Aorta (tissue), 5 donors: Measurements from ENCODE around the gene KIF26A. TPM values are rescaled to one million over a fixed set of nuclear protein-coding genes. Genes with fewer than 3 reads are reported as not detected.

Source experiments
- ATAC-seq: fragments of 200-7000 bp; cut with Tn5 transposase; one replicate; pipeline ENCODE4 v1.9.1; 2022; ENCODE audit warnings: moderate library complexity; ENCODE audit not compliant: low FRiP score
- DNase-seq, 2 donors: peaks; one replicate each; pipeline ENCODE4 v3.0.0-alpha.2; 2020
- H3K27ac ChIP-seq, 2 donors: one replicate each; pipeline ENCODE4 v1.5.1; 2013; ENCODE audit warnings: low read length in 2 of 2, mild to moderate bottlenecking in 2 of 2, moderate library complexity in 2 of 2, control low read depth in 1 of 2, inconsistent platforms in 1 of 2, low read depth in 1 of 2
- H3K27me3 ChIP-seq, 2 donors: one replicate each; pipeline ENCODE4 v1.6.1; 2013; ENCODE audit warnings: control low read depth in 1 of 2, low read length in 1 of 2, mild to moderate bottlenecking in 1 of 2, moderate library complexity in 1 of 2; ENCODE audit not compliant: insufficient read depth in 2 of 2, control insufficient read depth in 1 of 2
- H3K36me3 ChIP-seq, 2 donors: one replicate each; pipeline ENCODE4 v1.6.1; 2013; ENCODE audit warnings: control low read depth in 1 of 2, low read length in 1 of 2, mild to moderate bottlenecking in 1 of 2; ENCODE audit not compliant: insufficient read depth in 2 of 2, control insufficient read depth in 1 of 2
- H3K4me1 ChIP-seq, 2 donors: one replicate each; pipeline ENCODE4 v1.6.1; 2013; ENCODE audit warnings: low read length in 2 of 2, control low read depth in 1 of 2, mild to moderate bottlenecking in 1 of 2, moderate library complexity in 1 of 2; ENCODE audit not compliant: insufficient read depth in 2 of 2, control insufficient read depth in 1 of 2
- H3K4me3 ChIP-seq, 2 donors: one replicate each; pipeline ENCODE4 v1.5.1; 2013; ENCODE audit warnings: low read length in 2 of 2, control low read depth in 1 of 2, mild to moderate bottlenecking in 1 of 2
- H3K9me3 ChIP-seq: one replicate; pipeline ENCODE4 v1.6.1; 2013; ENCODE audit warnings: mild to moderate bottlenecking, low read length; ENCODE audit not compliant: control insufficient read depth
- WGBS, 2 donors: extraction: QIAGEN DNeasy Blood & Tissue Kit; methylation state at CpG; one replicate each; pipeline ENCODE4 v1.1.7; 2013; 5-methylcytosine and 5-hydroxymethylcytosine counted together
- intact Hi-C, 2 donors: fragments of 100-400 bp; cut with DNase I; formaldehyde crosslinking; loops; one replicate each; pipeline versions ENCODE4 v1.14.2 to v1.15.0; 2022
- polyA plus RNA-seq, 2 donors: library from polyadenylated mRNA; stranded (reverse); fragments of 200-250 nt; gene quantifications; one replicate each; pipeline ENCODE4 v1.2.3, GENCODE V29; 2013
- total RNA-seq, 2 donors: library from RNA; stranded (reverse); fragmentation: NEBNext Ultra II Directional; extraction: Animal tissue kit (Norgen Biotek cat#: 25700); gene quantifications; one replicate each; pipeline ENCODE4 v1.2.1, GENCODE V29; 2021
- donor health status: healthy with polysubstance abuse.
- donor health status: Bipolar disorder and iron deficiency.
- donor health status: DM: no; HTN: no; CAD: no.
- donor health status: DM: no; HTN: no; CAD: no.
- donor health status: DM: yes; HTN: yes; CAD: no.

The KIF26A gene
- total and polyA plus RNA-seq, 4 donors: 0.13 to 8.3 (median 3.2) TPM

- WGBS, 2 donors: 89 to 90% methylated on average over 26 to 27 of the region's 27 CpGs
These were observed 33.1 kb upstream of the KIF26A start for GRCh38 chr14:104105071-104105821.

GRCh38 chr14:104105822-104106470 lies 32.4 kb upstream of the KIF26A start:
- Histone ChIP-seq H3K9me3 (no peaks in the 10 kb centered on the region), H3K4me1 (no peaks in the 10 kb centered on the region), H3K27ac (no peak overlapping the region), H3K27me3 (no peaks in the 10 kb centered on the region), H3K36me3 (no peaks in the 10 kb centered on the region), H3K4me3 (no peak overlapping the region)
- DNase-seq: peak in 1 of 2 donors; percentile 42
- intact Hi-C loops: no loop called here
- ATAC-seq: no peak
- WGBS, 2 donors: 84 to 89% methylated on average over 17 to 18 of the region's 18 CpGs

More at GRCh38 chr14:104105071-104105821, 33.1 kb upstream of the KIF26A start:
- ATAC-seq: no peak
- no peak overlapping the region for H3K27ac ChIP-seq
- H3K4me1 ChIP-seq: no peaks in the 10 kb centered on the region
- no peaks in the 10 kb centered on the region for H3K27me3 ChIP-seq
- H3K4me3 ChIP-seq: no peak overlapping the region
- peak; percentile 43 to 59 for DNase-seq
- no peaks in the 10 kb centered on the region for H3K36me3 ChIP-seq
- intact Hi-C loops: no loop called here
- H3K9me3 ChIP-seq: no peaks in the 10 kb centered on the region

GRCh38 chr14:104106471-104106991 lies 31.9 kb upstream of the KIF26A start:
- Histone ChIP-seq H3K27ac (no peak overlapping the region), H3K36me3 (no peaks in the 10 kb centered on the region), H3K4me1 (no peaks in the 10 kb centered on the region), H3K27me3 (no peaks in the 10 kb centered on the region), H3K9me3 (no peaks in the 10 kb centered on the region), H3K4me3 (no peak overlapping the region)
- WGBS, 2 donors: 93 to 96% methylated on average over 19 to 20 of the region's 20 CpGs
- ATAC-seq: no peak
- intact Hi-C loops: no loop called here
- peak; percentile 39 to 70 for DNase-seq

GRCh38 chr14:104107101-104107581 lies 31.2 kb upstream of the KIF26A start:
- Histone ChIP-seq H3K4me1 (no peaks in the 10 kb centered on the region), H3K27ac (no peak overlapping the region), H3K4me3 (no peak overlapping the region), H3K9me3 (no peaks in the 10 kb centered on the region), H3K27me3 (no peaks in the 10 kb centered on the region), H3K36me3 (no peaks in the 10 kb centered on the region)
- intact Hi-C loops: no loop called here
- ATAC-seq (no peak), DNase-seq (peak in 1 of 2 donors; percentile 64)
- 87 to 91% methylated on average over 19 of the region's 19 CpGs for WGBS, 2 donors

- no peak overlapping the region for H3K27ac ChIP-seq
- no peaks in the 10 kb centered on the region for H3K4me1 ChIP-seq
- WGBS, 2 donors: 79 to 82% methylated on average over 31 to 32 of the region's 32 CpGs
- intact Hi-C loops: no loop called here
- ATAC-seq (no peak), DNase-seq (peak; percentile 37 to 72)
- H3K9me3 ChIP-seq: no peaks in the 10 kb centered on the region
- H3K27me3 ChIP-seq: no peaks in the 10 kb centered on the region
- H3K36me3 ChIP-seq: no peaks in the 10 kb centered on the region
- no peak overlapping the region for H3K4me3 ChIP-seq
These were observed 30.5 kb upstream of the KIF26A start for GRCh38 chr14:104107611-104108569.

GRCh38 chr14:104108570-104109541 lies 29.5 kb upstream of the KIF26A start:
- no peaks in the 10 kb centered on the region for H3K36me3 ChIP-seq
- no peak for ATAC-seq
- intact Hi-C loops: no loop called here
- H3K4me3 ChIP-seq: no peak overlapping the region
- no peaks in the 10 kb centered on the region for H3K9me3 ChIP-seq
- 64 to 66% methylated on average over 26 of the region's 26 CpGs for WGBS, 2 donors
- peak in 1 of 2 donors; percentile 71 for DNase-seq
- H3K4me1 ChIP-seq: no peaks in the 10 kb centered on the region
- no peak overlapping the region for H3K27ac ChIP-seq
- no peaks in the 10 kb centered on the region for H3K27me3 ChIP-seq

- Histone ChIP-seq H3K9me3 (no peaks in the 10 kb centered on the region), H3K4me3 (no peak overlapping the region), H3K4me1 (no peaks in the 10 kb centered on the region), H3K36me3 (no peaks in the 10 kb centered on the region), H3K27ac (no peak overlapping the region), H3K27me3 (no peaks in the 10 kb centered on the region)
- DNase-seq (peak; percentile 25 to 66), ATAC-seq (no peak)
- WGBS, 2 donors: 89 to 90% methylated on average over 21 to 24 of the region's 24 CpGs
- intact Hi-C loops: no loop called here
These were observed 28.5 kb upstream of the KIF26A start for GRCh38 chr14:104109731-104110361.
